ENCODE results near the gene IFITM10. TPM values are rescaled to one million over a fixed set of nuclear protein-coding genes. Genes with fewer than 3 reads are reported as not detected.
"Not testable (repeated sequence)": the region's sequence is repeated elsewhere in the genome, so short reads cannot be mapped to it uniquely, and the experiment has no call there.

IFITM10 gene
- total and polyA plus RNA-seq, 4 donors = 3.4 to 15.8 (median 8.6) TPM

GRCh38 chr11:1683904-1684572, 66.4 kb downstream of the IFITM10 start:
- WGBS (ENCODE audit: insufficient coverage) = no CpG with 5 or more reads among the region's 24 CpGs
- not testable (repeated sequence) for H3K27ac ChIP-seq (ENCODE audit: low read depth, low read length); H3K9me3 ChIP-seq (ENCODE audit: control insufficient read depth, insufficient read depth, low read length); H3K27me3 ChIP-seq (ENCODE audit: control insufficient read depth, insufficient read depth, low read length); DNase-seq (ENCODE audit: low read depth in 4 of 6, low spot score in 6 of 6); H3K4me1 ChIP-seq (ENCODE audit: control insufficient read depth, insufficient read depth, low read length); H3K36me3 ChIP-seq (ENCODE audit: control insufficient read depth, insufficient read depth, low read length); H3K4me3 ChIP-seq (ENCODE audit: low read depth, low read length)

- not testable (repeated sequence) for H3K9me3 ChIP-seq (ENCODE audit: control insufficient read depth, insufficient read depth, low read length); H3K27me3 ChIP-seq (ENCODE audit: control insufficient read depth, insufficient read depth, low read length); DNase-seq (ENCODE audit: low read depth in 4 of 6, low spot score in 6 of 6); H3K4me1 ChIP-seq (ENCODE audit: control insufficient read depth, insufficient read depth, low read length); H3K36me3 ChIP-seq (ENCODE audit: control insufficient read depth, insufficient read depth, low read length); H3K27ac ChIP-seq (ENCODE audit: low read depth, low read length); H3K4me3 ChIP-seq (ENCODE audit: low read depth, low read length)
- 90% methylated on average over 14 of the region's 19 CpGs for WGBS (ENCODE audit: insufficient coverage)
Observed at GRCh38 chr11:1683216-1683615, 67.2 kb downstream of the IFITM10 start.

Other genes with a start within 250 kb of the IFITM10 start
- 1 to 10 TPM; 2.9 to 5.6 TPM for gene DUSP8, start 178.3 kb downstream of the IFITM10 start, total RNA-seq
- 10 to 100 TPM; 70.7 to 86.2 TPM for gene DUSP8, start 178.3 kb downstream of the IFITM10 start, polyA plus RNA-seq (ENCODE audit: insufficient read length in 2 of 2)
- not detected for gene KRTAP5-1, start 165.3 kb downstream of the IFITM10 start, total RNA-seq
- gene KRTAP5-1, start 165.3 kb downstream of the IFITM10 start, polyA plus RNA-seq (ENCODE audit: insufficient read length in 2 of 2) = 1 to 10 TPM; 2.1 to 5.7 TPM
- gene KRTAP5-2, start 152.3 kb downstream of the IFITM10 start, total RNA-seq = not detected
- under 1 TPM in 1 of 2 donors, not detected in 1; 0.50 TPM for gene KRTAP5-2, start 152.3 kb downstream of the IFITM10 start, polyA plus RNA-seq (ENCODE audit: insufficient read length in 2 of 2)
- gene KRTAP5-3, start 142.1 kb downstream of the IFITM10 start, total RNA-seq = not detected
- gene KRTAP5-3, start 142.1 kb downstream of the IFITM10 start, polyA plus RNA-seq (ENCODE audit: insufficient read length in 2 of 2) = not detected
- gene KRTAP5-4, start 128.5 kb downstream of the IFITM10 start, total RNA-seq = not detected
- gene KRTAP5-4, start 128.5 kb downstream of the IFITM10 start, polyA plus RNA-seq (ENCODE audit: insufficient read length in 2 of 2) = under 1 TPM in 1 of 2 donors, not detected in 1; 0.32 TPM
- gene KRTAP5-5, start 120.8 kb downstream of the IFITM10 start, total RNA-seq = not detected
- gene KRTAP5-5, start 120.8 kb downstream of the IFITM10 start, polyA plus RNA-seq (ENCODE audit: insufficient read length in 2 of 2) = not detected
- not detected for gene KRTAP5-6, start 53.4 kb downstream of the IFITM10 start, total RNA-seq
- not detected for gene KRTAP5-6, start 53.4 kb downstream of the IFITM10 start, polyA plus RNA-seq (ENCODE audit: insufficient read length in 2 of 2)
- 100 to 1,000 TPM; 160 to 170 TPM for gene CTSD, start 13.3 kb upstream of the IFITM10 start, total RNA-seq
- 100 to 1,000 TPM; 220 to 241 TPM for gene CTSD, start 13.3 kb upstream of the IFITM10 start, polyA plus RNA-seq (ENCODE audit: insufficient read length in 2 of 2)
- gene SYT8, start 84.4 kb upstream of the IFITM10 start, total RNA-seq = under 1 TPM in 1 of 2 donors, not detected in 1; 0.22 TPM
- gene SYT8, start 84.4 kb upstream of the IFITM10 start, polyA plus RNA-seq (ENCODE audit: insufficient read length in 2 of 2) = under 1 TPM in 1 of 2 donors, not detected in 1; 0.09 TPM
- 1 to 10 TPM in 1 of 2 donors, under 1 TPM in 1; 0.89 to 2.0 TPM for gene TNNI2, start 88.4 kb upstream of the IFITM10 start, total RNA-seq
- 1 to 10 TPM in 1 of 2 donors, under 1 TPM in 1; 0.35 to 9.4 TPM for gene TNNI2, start 88.4 kb upstream of the IFITM10 start, polyA plus RNA-seq (ENCODE audit: insufficient read length in 2 of 2)
- 10 to 100 TPM in 1 of 2 donors, 1 to 10 TPM in 1; 7.9 to 10.6 TPM for gene LSP1, start 102.5 kb upstream of the IFITM10 start, total RNA-seq
- 1 to 10 TPM; 2.1 to 7.9 TPM for gene LSP1, start 102.5 kb upstream of the IFITM10 start, polyA plus RNA-seq (ENCODE audit: insufficient read length in 2 of 2)
- gene PRR33, start 141.3 kb upstream of the IFITM10 start, total RNA-seq = not detected
- gene PRR33, start 141.3 kb upstream of the IFITM10 start, polyA plus RNA-seq (ENCODE audit: insufficient read length in 2 of 2) = under 1 TPM; 0.08 to 0.21 TPM
- gene TNNT3, start 169.1 kb upstream of the IFITM10 start, total RNA-seq = 10 to 100 TPM in 1 of 2 donors, 1 to 10 TPM in 1; 4.0 to 12.1 TPM
- 10 to 100 TPM in 1 of 2 donors, 1 to 10 TPM in 1; 2.8 to 14.8 TPM for gene TNNT3, start 169.1 kb upstream of the IFITM10 start, polyA plus RNA-seq (ENCODE audit: insufficient read length in 2 of 2)
- 10 to 100 TPM; 15.8 to 46.3 TPM for gene MRPL23, start 196.7 kb upstream of the IFITM10 start, total RNA-seq
- 10 to 100 TPM; 74.4 to 77.3 TPM for gene MRPL23, start 196.7 kb upstream of the IFITM10 start, polyA plus RNA-seq (ENCODE audit: insufficient read length in 2 of 2)
- 1,000 to 10,000 TPM; 1,209 to 1,727 TPM for gene H19, start 247.2 kb upstream of the IFITM10 start, total RNA-seq
- gene H19, start 247.2 kb upstream of the IFITM10 start, polyA plus RNA-seq (ENCODE audit: insufficient read length in 2 of 2) = 100 to 1,000 TPM in 1 of 2 donors, 10 to 100 TPM in 1; 49.5 to 701 TPM